Neural cell (in vitro differentiated cells): Measurements from ENCODE around the gene FIBCD1.

Experiments
- POLR2AphosphoS5 ChIP-seq: IDR thresholded peaks from 2 replicates; pipeline ENCODE4 v1.6.1; 2012
- SMC3 ChIP-seq: fragments of 450-650 bp; conservative IDR thresholded peaks from 2 replicates; pipeline ENCODE4 v1.6.1; 2014; ENCODE audit warnings: antibody characterized with exemption, mild to moderate bottlenecking, moderate library complexity; ENCODE audit not compliant: poor library complexity
- TF ChIP-seq, protein P1 (sequence below): fragments of 450-650 bp; IDR thresholded peaks from 2 replicates; pipeline ENCODE4 v1.5.1; 2014; ENCODE audit warnings: antibody characterized with exemption, mild to moderate bottlenecking, moderate library complexity; ENCODE audit not compliant: poor library complexity, severe bottlenecking

GRCh38 chr9:130983970-130984369, 44.9 kb upstream of the FIBCD1 start:
- no peak for TF ChIP-seq POLR2AphosphoS5
- TF ChIP-seq, protein P1, sequence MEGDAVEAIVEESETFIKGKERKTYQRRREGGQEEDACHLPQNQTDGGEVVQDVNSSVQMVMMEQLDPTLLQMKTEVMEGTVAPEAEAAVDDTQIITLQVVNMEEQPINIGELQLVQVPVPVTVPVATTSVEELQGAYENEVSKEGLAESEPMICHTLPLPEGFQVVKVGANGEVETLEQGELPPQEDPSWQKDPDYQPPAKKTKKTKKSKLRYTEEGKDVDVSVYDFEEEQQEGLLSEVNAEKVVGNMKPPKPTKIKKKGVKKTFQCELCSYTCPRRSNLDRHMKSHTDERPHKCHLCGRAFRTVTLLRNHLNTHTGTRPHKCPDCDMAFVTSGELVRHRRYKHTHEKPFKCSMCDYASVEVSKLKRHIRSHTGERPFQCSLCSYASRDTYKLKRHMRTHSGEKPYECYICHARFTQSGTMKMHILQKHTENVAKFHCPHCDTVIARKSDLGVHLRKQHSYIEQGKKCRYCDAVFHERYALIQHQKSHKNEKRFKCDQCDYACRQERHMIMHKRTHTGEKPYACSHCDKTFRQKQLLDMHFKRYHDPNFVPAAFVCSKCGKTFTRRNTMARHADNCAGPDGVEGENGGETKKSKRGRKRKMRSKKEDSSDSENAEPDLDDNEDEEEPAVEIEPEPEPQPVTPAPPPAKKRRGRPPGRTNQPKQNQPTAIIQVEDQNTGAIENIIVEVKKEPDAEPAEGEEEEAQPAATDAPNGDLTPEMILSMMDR: no peak
- TF ChIP-seq SMC3: no peak
